ENCODE data around the gene IL20RB.

- no peak for TF ChIP-seq POLR2AphosphoS5 (IDR thresholded peaks at IDR 0.05)
- TF ChIP-seq, protein P1, sequence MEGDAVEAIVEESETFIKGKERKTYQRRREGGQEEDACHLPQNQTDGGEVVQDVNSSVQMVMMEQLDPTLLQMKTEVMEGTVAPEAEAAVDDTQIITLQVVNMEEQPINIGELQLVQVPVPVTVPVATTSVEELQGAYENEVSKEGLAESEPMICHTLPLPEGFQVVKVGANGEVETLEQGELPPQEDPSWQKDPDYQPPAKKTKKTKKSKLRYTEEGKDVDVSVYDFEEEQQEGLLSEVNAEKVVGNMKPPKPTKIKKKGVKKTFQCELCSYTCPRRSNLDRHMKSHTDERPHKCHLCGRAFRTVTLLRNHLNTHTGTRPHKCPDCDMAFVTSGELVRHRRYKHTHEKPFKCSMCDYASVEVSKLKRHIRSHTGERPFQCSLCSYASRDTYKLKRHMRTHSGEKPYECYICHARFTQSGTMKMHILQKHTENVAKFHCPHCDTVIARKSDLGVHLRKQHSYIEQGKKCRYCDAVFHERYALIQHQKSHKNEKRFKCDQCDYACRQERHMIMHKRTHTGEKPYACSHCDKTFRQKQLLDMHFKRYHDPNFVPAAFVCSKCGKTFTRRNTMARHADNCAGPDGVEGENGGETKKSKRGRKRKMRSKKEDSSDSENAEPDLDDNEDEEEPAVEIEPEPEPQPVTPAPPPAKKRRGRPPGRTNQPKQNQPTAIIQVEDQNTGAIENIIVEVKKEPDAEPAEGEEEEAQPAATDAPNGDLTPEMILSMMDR (IDR thresholded peaks at IDR 0.05): no peak
Observed at GRCh38 chr3:136962927-136963326, 5.1 kb downstream of the IL20RB start.
